Body of pancreas (tissue), 4 donors: Measurements from ENCODE around the gene CADM1. TPM values are rescaled to one million over a fixed set of nuclear protein-coding genes. Genes with fewer than 3 reads are reported as not detected.

Experiments used
- ATAC-seq: fragments of 150-250 bp; one replicate; pipeline ENCODE4 v1.9.1; 2016
- DNase-seq, 4 donors: peaks; one replicate each; pipeline ENCODE4 v3.0.0-alpha.2; 2019
- H3K27ac ChIP-seq, 4 donors: fragments of 200-600 bp; sonication (generic); 1 replicate in 3 of 4; 2 replicates in 1 of 4; pipeline versions ENCODE4 v1.5.1 to v1.6.1; 2016 to 2019; ENCODE audit warnings: mild to moderate bottlenecking in 1 of 4, mixed read lengths in 1 of 4, moderate library complexity in 1 of 4
- H3K27me3 ChIP-seq, 2 donors: fragments of 200-600 bp; sonication (generic); one replicate each; pipeline ENCODE4 v1.6.0; 2016; ENCODE audit warnings: mild to moderate bottlenecking in 1 of 2
- H3K36me3 ChIP-seq, 2 donors: fragments of 200-600 bp; sonication (generic); replicated peaks in 1 of 2; 2 replicates each; pipeline ENCODE4 v1.5.1; 2016; ENCODE audit warnings: low read depth in 2 of 2; ENCODE audit not compliant: insufficient read depth in 1 of 2
- H3K4me1 ChIP-seq: fragments of 200-600 bp; sonication (generic); one replicate; pipeline ENCODE4 v1.6.0; 2016
- H3K4me3 ChIP-seq, 2 donors: fragments of 200-600 bp; sonication (generic); 1 replicate in 1 of 2; 2 replicates in 1 of 2; pipeline ENCODE4 v1.5.1; 2016 to 2019
- H3K9me3 ChIP-seq, 3 donors: fragments of 200-600 bp; sonication (generic); 1 replicate in 2 of 3; 2 replicates in 1 of 3; pipeline ENCODE4 v1.5.1; 2016
- CTCF ChIP-seq, 7 experiments: fragments of 450-650 bp in 4 of 7; fragments of 200-600 bp in 3 of 7; sonication (generic) in 3 of 7; IDR thresholded peaks; one replicate each; pipeline ENCODE4 v1.5.1; 2016 to 2019; ENCODE audit warnings: antibody characterized with exemption in 7 of 7
- POLR2A ChIP-seq, 3 donors: fragments of 450-650 bp; IDR thresholded peaks; one replicate each; pipeline ENCODE4 v1.6.1; 2016; ENCODE audit warnings: antibody characterized with exemption in 3 of 3, mild to moderate bottlenecking in 2 of 3
- WGBS, 2 donors: methylation state at CpG; one replicate each; pipeline ENCODE4 v1.1.5; 2017; 5-methylcytosine and 5-hydroxymethylcytosine counted together
- intact Hi-C: fragments of 100-400 bp; cut with DNase I; formaldehyde crosslinking; loops from one replicate; pipeline ENCODE4 v1.15.1; 2023
- total RNA-seq, 2 donors: library from RNA; depleted of rRNA; stranded (reverse); fragments of >200 nt; gene quantifications; one replicate each; pipeline ENCODE4 v1.1.0, GENCODE V29; 2016

Gene CADM1
- total RNA-seq, 2 donors from 2014 or later, result 12.5 to 13.7 TPM

GRCh38 chr11:115127790-115128189 is 376.4 kb downstream of the CADM1 start:
- 60 to 77% methylated on average over 3 of the region's 3 CpGs for whole genome bisulfite sequencing, 2 donors

GRCh38 chr11:115126515-115127208 is 377.6 kb downstream of the CADM1 start:
- no peak for ATAC-seq
- TF ChIP-seq CTCF (IDR thresholded peaks at IDR 0.05) (no peak), POLR2A (IDR thresholded peaks at IDR 0.05) (no peak)
- 56 to 64% methylated on average over 10 of the region's 10 CpGs for WGBS, 2 donors
- H3K27me3 ChIP-seq, result no peaks in the 10 kb centered on the region
- intact Hi-C loops, result no loop called here
- DNase-seq, result no peak
- H3K9me3 ChIP-seq, result no peaks in the 10 kb centered on the region
- H3K27ac ChIP-seq, result no peak overlapping the region
- H3K36me3 ChIP-seq, result no peaks in the 10 kb centered on the region
- no peaks in the 10 kb centered on the region for H3K4me1 ChIP-seq
- no peak overlapping the region for H3K4me3 ChIP-seq

More at GRCh38 chr11:115127790-115128189, 376.4 kb downstream of the CADM1 start:
- Histone ChIP-seq H3K36me3 (no peaks in the 10 kb centered on the region), H3K4me1 (no peaks in the 10 kb centered on the region), H3K4me3 (no peak overlapping the region), H3K9me3 (no peaks in the 10 kb centered on the region), H3K27me3 (no peaks in the 10 kb centered on the region), H3K27ac (no peak overlapping the region)
- ATAC-seq (no peak), DNase-seq (no peak)
- intact Hi-C loops, result no loop called here
- TF ChIP-seq CTCF (IDR thresholded peaks at IDR 0.05) (no peak), POLR2A (IDR thresholded peaks at IDR 0.05) (no peak)

DNA sequence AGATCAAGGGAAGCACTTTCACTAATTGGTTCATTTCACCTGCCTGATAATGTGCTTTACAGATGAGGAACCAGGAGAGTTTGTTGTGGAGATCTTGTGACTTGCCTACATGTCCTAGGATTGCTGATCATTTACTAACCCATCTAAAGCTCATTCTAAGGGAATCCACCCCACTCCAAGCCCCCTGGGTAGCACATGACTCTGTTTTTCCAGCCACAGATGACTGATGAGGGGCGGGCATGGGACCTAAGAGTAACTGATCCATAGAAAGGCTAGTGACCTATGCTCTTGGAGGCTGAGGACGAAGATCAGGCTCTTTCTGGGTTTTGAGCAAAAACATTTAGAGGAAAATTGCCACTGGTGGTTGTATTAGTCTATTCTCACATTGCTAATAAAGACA is 378.1 kb downstream of the CADM1 start:
- ATAC-seq (no peak), DNase-seq (no peak)
- TF ChIP-seq CTCF (IDR thresholded peaks at IDR 0.05) (no peak), POLR2A (IDR thresholded peaks at IDR 0.05) (no peak)
- Histone ChIP-seq H3K4me3 (no peak overlapping the region), H3K4me1 (no peaks in the 10 kb centered on the region), H3K36me3 (no peaks in the 10 kb centered on the region), H3K27me3 (no peaks in the 10 kb centered on the region), H3K27ac (no peak overlapping the region), H3K9me3 (no peaks in the 10 kb centered on the region)
- 35 to 57% methylated on average over 2 of the region's 2 CpGs for WGBS, 2 donors
- intact Hi-C loops, result no loop called here

DNA sequence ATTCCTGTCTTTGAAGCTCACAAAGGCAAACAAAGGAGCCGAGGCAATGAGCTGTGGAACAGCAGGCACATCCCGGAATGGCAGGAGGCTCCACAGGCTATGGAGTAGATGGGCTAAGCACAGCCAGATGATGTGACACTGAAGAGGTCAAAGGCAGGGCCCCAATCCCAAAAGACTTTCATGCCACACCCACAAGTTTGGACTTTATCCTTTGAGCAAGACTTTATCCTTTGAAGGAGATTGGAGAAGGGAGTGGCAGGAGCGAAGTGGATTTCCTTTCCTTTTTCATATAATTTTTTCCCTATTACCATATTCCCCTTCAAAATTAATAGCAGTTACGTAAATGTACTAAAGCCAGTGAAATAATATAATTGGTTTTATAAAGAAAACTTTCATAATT is 379.4 kb downstream of the CADM1 start:
- no peaks in the 10 kb centered on the region for H3K27me3 ChIP-seq
- H3K4me1 ChIP-seq, result no peaks in the 10 kb centered on the region
- DNase-seq (no peak), ATAC-seq (no peak)
- no peak overlapping the region for H3K4me3 ChIP-seq
- intact Hi-C loops, result no loop called here
- no peak for TF ChIP-seq CTCF (IDR thresholded peaks at IDR 0.05)
- no peak for TF ChIP-seq POLR2A (IDR thresholded peaks at IDR 0.05)
- 45 to 62% methylated on average over 4 of the region's 4 CpGs for WGBS, 2 donors
- H3K9me3 ChIP-seq, result no peaks in the 10 kb centered on the region
- no peaks in the 10 kb centered on the region for H3K36me3 ChIP-seq
- no peak overlapping the region for H3K27ac ChIP-seq

DNA sequence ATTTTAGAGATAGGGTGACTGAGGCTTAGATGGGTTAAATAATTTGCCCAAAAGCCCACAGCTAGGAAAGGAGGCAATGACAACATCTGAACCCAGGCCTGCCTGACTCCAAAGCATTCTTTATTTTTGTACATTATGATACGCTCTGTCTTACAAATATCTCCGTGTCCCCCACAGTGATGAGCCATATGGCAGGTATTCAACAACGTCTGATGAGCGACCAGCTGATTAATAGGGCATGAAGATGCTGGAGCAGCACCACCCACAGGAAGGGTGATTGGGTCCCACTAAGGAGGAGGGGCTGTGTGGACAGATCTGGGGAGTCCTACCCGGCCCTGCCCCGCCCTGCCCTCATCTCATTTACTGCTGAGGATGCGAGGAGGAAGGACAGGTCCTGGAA is 380.6 kb downstream of the CADM1 start:
- H3K27ac ChIP-seq, result no peak overlapping the region
- no peaks in the 10 kb centered on the region for H3K4me1 ChIP-seq
- no peaks in the 10 kb centered on the region for H3K36me3 ChIP-seq
- H3K4me3 ChIP-seq, result no peak overlapping the region
- ATAC-seq, result no peak
- no peaks in the 10 kb centered on the region for H3K9me3 ChIP-seq
- 64 to 69% methylated on average over 7 of the region's 7 CpGs for WGBS, 2 donors
- no peak for DNase-seq
- TF ChIP-seq CTCF (IDR thresholded peaks at IDR 0.05), result no peak
- TF ChIP-seq POLR2A (IDR thresholded peaks at IDR 0.05), result no peak
- H3K27me3 ChIP-seq, result no peaks in the 10 kb centered on the region
- intact Hi-C loops, result no loop called here
